ENCODE data around the gene CEACAM4.
"Not testable (repeated sequence)": the region's sequence is repeated elsewhere in the genome, so short reads cannot be mapped to it uniquely, and the experiment has no call there.

Gene CEACAM4

GRCh38 chr19:41626877-41627276 is at the start of gene CEACAM4:
Gene CEACAM4, minus strand, starts transcription at chr19:41627074. Its CDS starts 111 bp downstream, at chr19:41626963.
- no peak for DNase-seq

GRCh38 chr19:41671486-41671885 is 44.6 kb upstream of the CEACAM4 start:
- no peak for DNase-seq

DNA sequence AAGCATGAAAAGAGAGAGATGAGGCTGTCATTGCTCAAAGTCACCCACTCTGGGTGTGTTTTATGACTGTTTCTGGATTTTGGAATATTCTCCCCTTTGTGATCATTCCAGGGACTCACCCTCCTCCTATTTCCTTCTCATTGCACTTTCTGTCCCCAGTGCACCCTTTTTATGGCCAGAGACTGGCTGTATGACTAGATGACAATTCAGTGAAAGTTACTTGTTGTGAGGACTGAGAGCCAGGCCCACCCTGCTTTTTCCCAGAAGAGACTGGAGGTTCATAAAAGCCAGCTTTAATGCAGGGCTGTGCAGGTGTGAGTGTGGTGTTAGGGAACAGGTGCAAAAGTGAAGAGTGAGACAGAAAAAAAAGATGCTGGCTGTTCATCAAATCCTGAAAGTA is 43.9 kb upstream of the CEACAM4 start:
- no peak for DNase-seq

- no peak for DNase-seq
Observed at GRCh38 chr19:41668315-41668714, 41.4 kb upstream of the CEACAM4 start.

- no peak for DNase-seq
Observed at GRCh38 chr19:41666075-41666474, 39.2 kb upstream of the CEACAM4 start.

- DNase-seq = no peak
Observed at GRCh38 chr19:41657157-41657556, 30.3 kb upstream of the CEACAM4 start.

DNA sequence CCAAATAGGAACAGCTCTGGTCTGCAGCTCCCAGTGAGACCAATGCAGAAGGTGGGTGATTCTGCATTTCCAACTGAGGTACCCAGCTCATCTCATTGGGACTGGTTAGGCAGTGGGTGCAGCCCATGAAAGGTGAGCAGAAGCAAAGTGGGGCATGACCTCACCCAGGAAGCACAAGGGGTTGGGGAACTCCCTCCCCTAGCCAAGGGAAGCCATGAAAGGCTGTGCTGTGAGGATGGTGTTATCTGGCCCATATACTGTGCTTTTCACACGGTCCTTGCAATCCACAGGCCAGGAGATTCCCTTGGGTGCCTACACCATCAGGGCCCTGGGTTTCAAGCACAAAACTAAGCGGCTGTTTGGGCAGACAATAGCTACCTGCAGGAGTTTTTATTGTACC is 29.9 kb upstream of the CEACAM4 start:
- not testable (repeated sequence) for DNase-seq

DNA sequence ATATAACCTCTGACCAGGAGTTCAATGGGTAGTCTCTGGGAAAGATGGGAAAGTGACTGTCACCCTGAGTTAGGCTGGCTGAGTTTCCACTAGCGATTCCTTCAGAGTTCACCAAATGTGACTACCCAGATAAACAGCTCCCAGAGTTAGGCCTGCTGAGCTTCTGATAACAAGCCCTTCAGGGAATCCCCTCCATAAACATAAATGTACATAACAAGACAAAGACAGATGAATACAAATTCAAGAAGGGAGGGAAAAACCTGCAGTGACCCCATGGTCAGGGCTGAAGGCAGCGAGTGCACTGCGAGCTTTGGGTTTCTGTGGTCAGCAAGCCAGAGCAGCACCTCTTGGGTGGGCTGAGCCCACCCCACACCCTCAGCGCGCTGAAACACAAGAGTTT is 25.4 kb upstream of the CEACAM4 start:
- no peak for DNase-seq

- DNase-seq = no peak
Observed at GRCh38 chr19:41649827-41650226, 23.0 kb upstream of the CEACAM4 start.

GRCh38 chr19:41646589-41647204 is 19.8 kb upstream of the CEACAM4 start:
- DNase-seq = peak; percentile 69 to 73

GRCh38 chr19:41641879-41642485 is 15.1 kb upstream of the CEACAM4 start:
- DNase-seq = peak; percentile 74 to 78

- DNase-seq = no peak
Observed at GRCh38 chr19:41638641-41639081, 11.8 kb upstream of the CEACAM4 start.

DNA sequence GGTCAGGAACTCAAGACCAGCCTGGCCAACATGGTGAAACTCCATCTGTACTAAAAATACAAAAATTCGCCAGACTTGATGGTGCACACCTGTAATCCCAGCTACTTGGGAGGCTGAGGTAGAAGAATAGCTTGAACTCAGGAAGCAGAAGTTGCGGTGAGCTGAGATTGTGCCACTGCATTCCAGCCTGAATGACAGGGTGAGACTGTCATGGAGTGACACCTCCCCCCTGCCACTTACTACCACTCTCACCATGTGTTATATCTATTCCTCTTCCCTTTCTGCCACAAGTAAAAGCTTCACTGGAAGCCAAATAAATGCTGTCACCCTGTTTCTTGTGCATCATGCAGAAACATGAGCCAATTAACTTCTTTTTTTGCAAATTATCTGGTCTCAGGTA is 10.6 kb upstream of the CEACAM4 start:
- no peak for DNase-seq

GRCh38 chr19:41627966-41628675 is 1.2 kb upstream of the CEACAM4 start:
- DNase-seq = no peak

- no peak for DNase-seq
Observed at GRCh38 chr19:41626278-41626677, 596 bp downstream of the CEACAM4 start.

DNA sequence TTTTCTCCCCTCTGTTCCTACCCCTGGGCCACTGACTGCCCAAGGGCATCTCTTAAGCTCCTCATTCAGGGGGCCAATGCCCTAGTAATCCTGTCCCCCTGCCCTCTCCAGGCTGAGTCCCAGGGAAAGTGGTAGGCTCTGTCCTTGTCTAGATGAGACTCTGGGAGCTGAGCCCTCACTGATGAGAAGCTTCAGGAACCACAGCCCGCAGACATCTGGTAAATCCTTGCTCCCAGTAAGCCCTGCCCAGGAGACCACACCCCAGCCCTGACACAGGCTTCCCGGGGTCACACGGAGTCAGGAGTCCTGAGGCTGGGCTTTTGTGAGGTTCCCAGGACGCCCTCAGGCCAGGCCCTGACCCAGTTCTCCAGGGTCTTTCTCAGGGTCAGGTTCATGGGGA is 1.9 kb downstream of the CEACAM4 start:
- DNase-seq = no peak

DNA sequence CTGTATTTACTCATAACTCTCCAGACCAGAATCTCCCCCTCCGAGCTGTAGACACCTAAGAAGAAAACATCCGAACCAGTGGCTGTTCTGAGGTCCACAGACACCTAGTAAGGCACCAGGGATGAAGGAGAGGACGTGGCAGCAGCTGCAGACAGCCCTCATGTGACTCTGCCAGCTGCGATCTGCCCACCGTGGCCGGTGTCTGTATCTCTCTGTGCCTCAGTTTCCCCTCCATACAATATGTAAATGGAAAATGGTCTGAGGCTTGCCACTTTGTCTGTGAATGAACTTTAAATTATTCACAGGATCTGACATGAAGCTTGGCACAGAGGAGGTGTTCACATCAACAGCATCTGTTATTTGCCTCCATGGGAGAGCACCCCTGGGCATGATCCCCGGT is 2.4 kb downstream of the CEACAM4 start:
- no peak for DNase-seq

- no peak for DNase-seq
Observed at GRCh38 chr19:41623360-41623759, 3.5 kb downstream of the CEACAM4 start.

GRCh38 chr19:41621654-41622053 is 5.2 kb downstream of the CEACAM4 start:
- DNase-seq = no peak

GRCh38 chr19:41621226-41621625 is 5.6 kb downstream of the CEACAM4 start:
- DNase-seq = no peak

DNA sequence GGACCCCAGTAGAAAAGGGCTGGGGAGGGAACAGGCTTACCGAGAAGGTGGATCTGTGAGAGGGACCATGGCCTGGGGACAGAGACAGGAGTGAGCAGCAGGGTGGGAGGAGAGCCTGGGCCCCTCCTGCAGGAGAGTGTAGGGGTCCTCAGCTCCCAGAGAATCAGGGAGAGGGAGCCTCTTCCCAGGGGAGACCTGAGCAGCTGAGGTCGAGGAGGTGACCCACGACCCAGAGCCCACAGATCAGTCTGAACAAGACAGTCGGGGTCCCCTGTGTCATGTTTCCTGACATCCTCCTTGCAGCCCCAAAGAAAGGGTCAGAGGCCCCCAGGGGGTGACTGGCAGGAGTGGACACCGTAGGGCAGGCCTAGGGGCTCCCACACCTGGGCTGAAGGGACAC is 6.7 kb downstream of the CEACAM4 start:
- no peak for DNase-seq

GRCh38 chr19:41619018-41619556 is 7.8 kb downstream of the CEACAM4 start:
- DNase-seq = no peak

GRCh38 chr19:41617941-41618730 is 8.7 kb downstream of the CEACAM4 start:
- no peak for DNase-seq
